ENCODE data around the gene SYPL1.

Gene SYPL1

GRCh38 chr7:106108991-106109390 is 3.1 kb downstream of the SYPL1 start:
- Histone ChIP-seq H3K27ac (ENCODE audit: low read depth, low read length) (no peak overlapping the region), H3K27me3 (ENCODE audit: control insufficient read depth, insufficient read depth, low read length) (peaks cover 3% of the 10 kb centered on the region; the same call in 1 of the 2 replicates), H3K36me3 (ENCODE audit: control insufficient read depth, insufficient read depth, low read length) (no peaks in the 10 kb centered on the region), H3K9ac (ENCODE audit: low read depth, low read length) (no peak overlapping the region), H3K4me3 (ENCODE audit: low read depth, low read length) (peak overlapping the region; percentile 96), H3K9me3 (ENCODE audit: control insufficient read depth, insufficient read depth, low read length) (no peaks in the 10 kb centered on the region), H3K4me1 (ENCODE audit: control insufficient read depth, insufficient read depth, low read length) (peaks cover 34% of the 10 kb centered on the region)

- H3K27ac ChIP-seq (ENCODE audit: low read depth, low read length): no peak overlapping the region
- no peak overlapping the region for H3K9ac ChIP-seq (ENCODE audit: low read depth, low read length)
- no peaks in the 10 kb centered on the region for H3K9me3 ChIP-seq (ENCODE audit: control insufficient read depth, insufficient read depth, low read length)
- H3K27me3 ChIP-seq (ENCODE audit: control insufficient read depth, insufficient read depth, low read length): no peaks in the 10 kb centered on the region
- H3K4me1 ChIP-seq (ENCODE audit: control insufficient read depth, insufficient read depth, low read length): peaks cover 21% of the 10 kb centered on the region
- H3K4me3 ChIP-seq (ENCODE audit: low read depth, low read length): no peak overlapping the region
- H3K36me3 ChIP-seq (ENCODE audit: control insufficient read depth, insufficient read depth, low read length): no peaks in the 10 kb centered on the region
Observed at GRCh38 chr7:106104721-106105260, 7.3 kb downstream of the SYPL1 start.

DNA sequence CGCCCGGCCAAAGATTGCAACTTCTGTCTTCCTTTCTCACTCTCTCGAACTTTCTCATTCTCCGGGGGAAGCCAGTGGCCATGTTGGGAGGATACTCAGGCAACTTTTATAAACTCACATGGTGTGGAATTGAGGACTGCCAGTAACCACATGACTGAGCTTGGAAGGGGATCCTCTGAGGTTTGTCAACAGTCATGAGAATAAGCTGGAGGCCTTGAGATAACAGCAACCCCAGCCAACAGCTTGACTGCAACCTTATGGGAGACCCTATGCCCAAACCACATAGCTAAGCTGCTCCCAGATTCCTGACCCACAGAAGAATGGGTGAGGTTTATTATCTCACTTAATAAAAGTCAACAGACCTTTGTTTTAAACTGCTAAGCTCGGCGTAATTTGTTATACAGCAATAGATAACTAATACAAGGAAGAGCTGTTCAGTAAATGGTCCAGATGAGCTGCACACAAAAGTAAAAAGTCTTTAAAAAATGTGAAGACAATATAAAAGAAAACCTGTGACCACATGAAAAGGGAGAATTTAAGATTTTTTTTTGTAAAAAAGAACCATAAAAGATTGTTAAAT is 9.6 kb downstream of the SYPL1 start:
- peaks cover 11% of the 10 kb centered on the region for H3K36me3 ChIP-seq (ENCODE audit: control insufficient read depth, insufficient read depth, low read length)
- H3K9ac ChIP-seq (ENCODE audit: low read depth, low read length): no peak overlapping the region
- no peak overlapping the region for H3K4me3 ChIP-seq (ENCODE audit: low read depth, low read length)
- H3K27me3 ChIP-seq (ENCODE audit: control insufficient read depth, insufficient read depth, low read length): no peaks in the 10 kb centered on the region
- H3K9me3 ChIP-seq (ENCODE audit: control insufficient read depth, insufficient read depth, low read length): no peaks in the 10 kb centered on the region
- H3K4me1 ChIP-seq (ENCODE audit: control insufficient read depth, insufficient read depth, low read length): peaks cover 7% of the 10 kb centered on the region; the same call in 1 of the 2 replicates
- no peak overlapping the region for H3K27ac ChIP-seq (ENCODE audit: low read depth, low read length)

- H3K9me3 ChIP-seq (ENCODE audit: control insufficient read depth, insufficient read depth, low read length): no peaks in the 10 kb centered on the region
- H3K36me3 ChIP-seq (ENCODE audit: control insufficient read depth, insufficient read depth, low read length): peaks cover 19% of the 10 kb centered on the region
- H3K9ac ChIP-seq (ENCODE audit: low read depth, low read length): no peak overlapping the region
- no peak overlapping the region for H3K4me3 ChIP-seq (ENCODE audit: low read depth, low read length)
- H3K27me3 ChIP-seq (ENCODE audit: control insufficient read depth, insufficient read depth, low read length): no peaks in the 10 kb centered on the region
- no peak overlapping the region for H3K27ac ChIP-seq (ENCODE audit: low read depth, low read length)
- H3K4me1 ChIP-seq (ENCODE audit: control insufficient read depth, insufficient read depth, low read length): peaks cover 7% of the 10 kb centered on the region; the same call in 1 of the 2 replicates
Observed at GRCh38 chr7:106101726-106102125, 10.4 kb downstream of the SYPL1 start.

DNA sequence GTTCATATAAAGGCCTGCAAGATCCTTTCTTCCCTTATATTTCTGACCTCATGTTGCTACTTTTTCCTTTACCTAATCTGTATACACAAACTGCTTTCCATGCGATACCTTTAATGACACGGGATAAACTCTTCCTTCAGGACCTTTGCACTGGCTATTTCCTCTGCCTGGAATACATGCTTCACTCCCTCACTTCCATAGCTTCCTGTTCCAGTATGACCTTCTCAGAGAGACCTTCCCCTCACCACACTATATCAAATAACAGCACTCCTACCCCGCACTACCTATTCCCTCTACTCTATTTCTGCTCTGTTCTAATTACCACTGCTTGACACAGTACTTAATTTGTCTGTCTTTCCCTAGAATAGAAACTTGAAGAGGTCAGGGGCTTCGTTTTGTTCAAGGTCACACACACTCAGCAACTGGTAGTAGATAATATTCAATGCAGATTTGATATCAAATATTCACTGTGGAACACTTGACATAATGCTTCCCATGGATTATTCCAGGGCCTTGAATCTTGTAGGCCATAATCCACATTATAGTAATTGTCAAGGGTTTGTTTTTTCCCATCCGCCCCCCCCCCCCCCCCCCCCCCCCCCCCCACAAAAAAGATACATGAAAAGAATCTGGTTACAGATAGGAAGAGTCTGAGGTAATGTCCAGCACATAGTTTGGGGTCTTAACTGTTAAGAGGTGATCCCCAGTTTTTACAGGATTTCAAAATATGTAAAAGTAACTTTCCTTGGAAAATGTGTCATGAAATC is 11.1 kb downstream of the SYPL1 start:
- no peak overlapping the region for H3K4me3 ChIP-seq (ENCODE audit: low read depth, low read length)
- no peaks in the 10 kb centered on the region for H3K27me3 ChIP-seq (ENCODE audit: control insufficient read depth, insufficient read depth, low read length)
- H3K36me3 ChIP-seq (ENCODE audit: control insufficient read depth, insufficient read depth, low read length): peaks cover 26% of the 10 kb centered on the region
- H3K4me1 ChIP-seq (ENCODE audit: control insufficient read depth, insufficient read depth, low read length): peaks cover 7% of the 10 kb centered on the region; the same call in 1 of the 2 replicates
- no peak overlapping the region for H3K9ac ChIP-seq (ENCODE audit: low read depth, low read length)
- H3K27ac ChIP-seq (ENCODE audit: low read depth, low read length): no peak overlapping the region
- no peaks in the 10 kb centered on the region for H3K9me3 ChIP-seq (ENCODE audit: control insufficient read depth, insufficient read depth, low read length)

- H3K27ac ChIP-seq (ENCODE audit: low read depth, low read length): no peak overlapping the region
- peaks cover 7% of the 10 kb centered on the region; the same call in 1 of the 2 replicates for H3K4me1 ChIP-seq (ENCODE audit: control insufficient read depth, insufficient read depth, low read length)
- peaks cover 36% of the 10 kb centered on the region for H3K36me3 ChIP-seq (ENCODE audit: control insufficient read depth, insufficient read depth, low read length)
- no peaks in the 10 kb centered on the region for H3K9me3 ChIP-seq (ENCODE audit: control insufficient read depth, insufficient read depth, low read length)
- H3K4me3 ChIP-seq (ENCODE audit: low read depth, low read length): no peak overlapping the region
- no peak overlapping the region for H3K9ac ChIP-seq (ENCODE audit: low read depth, low read length)
- H3K27me3 ChIP-seq (ENCODE audit: control insufficient read depth, insufficient read depth, low read length): no peaks in the 10 kb centered on the region
Observed at GRCh38 chr7:106099539-106099938, 12.6 kb downstream of the SYPL1 start.

DNA sequence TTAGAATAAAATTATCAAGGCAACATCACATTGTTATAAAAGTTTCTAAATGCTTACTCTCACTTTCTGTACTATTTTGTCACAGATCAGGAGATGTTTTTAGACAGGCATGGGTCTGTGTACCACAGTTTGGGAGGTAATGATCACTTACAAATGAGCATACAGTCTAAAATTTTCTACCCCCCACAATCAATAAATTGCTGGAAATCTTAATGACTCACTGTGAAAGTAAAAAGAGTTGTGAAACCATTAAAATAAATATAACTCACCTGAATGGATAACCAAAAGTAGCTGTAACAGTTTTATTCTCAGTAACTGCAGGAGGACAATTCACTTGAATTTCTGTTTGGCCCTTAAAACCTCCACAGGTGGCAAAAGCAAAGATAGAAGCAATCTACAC is 13.2 kb downstream of the SYPL1 start:
- Histone ChIP-seq H3K4me3 (ENCODE audit: low read depth, low read length) (no peak overlapping the region), H3K27ac (ENCODE audit: low read depth, low read length) (no peak overlapping the region), H3K9me3 (ENCODE audit: control insufficient read depth, insufficient read depth, low read length) (no peaks in the 10 kb centered on the region), H3K9ac (ENCODE audit: low read depth, low read length) (no peak overlapping the region), H3K4me1 (ENCODE audit: control insufficient read depth, insufficient read depth, low read length) (peaks cover 7% of the 10 kb centered on the region; the same call in 1 of the 2 replicates), H3K36me3 (ENCODE audit: control insufficient read depth, insufficient read depth, low read length) (peaks cover 42% of the 10 kb centered on the region), H3K27me3 (ENCODE audit: control insufficient read depth, insufficient read depth, low read length) (no peaks in the 10 kb centered on the region)

- no peak overlapping the region for H3K27ac ChIP-seq (ENCODE audit: low read depth, low read length)
- H3K4me1 ChIP-seq (ENCODE audit: control insufficient read depth, insufficient read depth, low read length): peaks cover 3% of the 10 kb centered on the region; the same call in 1 of the 2 replicates
- peaks cover 64% of the 10 kb centered on the region for H3K36me3 ChIP-seq (ENCODE audit: control insufficient read depth, insufficient read depth, low read length)
Observed at GRCh38 chr7:106095634-106096033, 16.5 kb downstream of the SYPL1 start.

DNA sequence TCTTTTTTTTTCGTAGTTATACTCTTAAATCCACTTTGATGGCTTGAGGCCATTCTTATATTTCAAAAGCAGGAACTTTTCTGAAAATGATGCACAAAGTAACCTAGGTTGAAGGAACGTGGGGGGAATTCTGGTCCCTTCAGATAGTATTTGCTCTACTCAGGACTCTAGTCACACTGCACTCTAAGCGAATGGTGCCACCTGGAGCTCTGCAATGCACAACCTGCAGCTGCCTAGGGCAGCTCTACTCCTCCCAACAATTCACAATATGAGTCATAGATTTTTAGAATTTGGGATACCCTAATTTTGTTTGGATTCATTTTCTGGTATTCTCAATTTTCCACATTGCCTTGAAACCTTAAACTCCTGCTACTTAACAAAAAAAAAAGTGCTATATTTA is 17.3 kb downstream of the SYPL1 start:
- Histone ChIP-seq H3K9me3 (ENCODE audit: control insufficient read depth, insufficient read depth, low read length) (no peaks in the 10 kb centered on the region), H3K27ac (ENCODE audit: low read depth, low read length) (no peak overlapping the region), H3K36me3 (ENCODE audit: control insufficient read depth, insufficient read depth, low read length) (peaks cover 72% of the 10 kb centered on the region), H3K4me3 (ENCODE audit: low read depth, low read length) (no peak overlapping the region), H3K9ac (ENCODE audit: low read depth, low read length) (no peak overlapping the region), H3K4me1 (ENCODE audit: control insufficient read depth, insufficient read depth, low read length) (peaks cover 2% of the 10 kb centered on the region; the same call in 1 of the 2 replicates), H3K27me3 (ENCODE audit: control insufficient read depth, insufficient read depth, low read length) (no peaks in the 10 kb centered on the region)

More at GRCh38 chr7:106095634-106096033, 16.5 kb downstream of the SYPL1 start:
- Histone ChIP-seq H3K9me3 (ENCODE audit: control insufficient read depth, insufficient read depth, low read length) (no peaks in the 10 kb centered on the region), H3K9ac (ENCODE audit: low read depth, low read length) (no peak overlapping the region), H3K4me3 (ENCODE audit: low read depth, low read length) (no peak overlapping the region), H3K27me3 (ENCODE audit: control insufficient read depth, insufficient read depth, low read length) (no peaks in the 10 kb centered on the region)

DNA sequence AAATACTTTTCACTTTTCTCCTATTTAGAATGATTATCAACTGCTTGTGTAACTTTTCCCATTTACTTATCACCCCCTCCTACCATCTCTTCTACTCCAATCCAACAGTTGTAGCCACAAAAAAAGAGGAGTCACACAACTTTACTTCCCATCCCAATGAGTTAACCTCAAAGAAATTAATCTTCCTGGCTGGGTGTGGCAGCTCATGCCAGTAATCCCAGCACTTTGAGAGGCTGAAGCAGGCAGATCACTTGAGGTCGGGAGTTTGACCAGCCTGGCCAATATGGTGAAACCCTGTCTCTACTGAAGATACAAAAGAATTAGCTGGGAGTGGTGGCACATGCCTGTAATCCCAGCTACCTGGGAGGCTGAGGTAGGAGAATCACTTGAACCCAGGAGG is 19.9 kb downstream of the SYPL1 start:
- Histone ChIP-seq H3K4me3 (ENCODE audit: low read depth, low read length) (no peak overlapping the region), H3K9ac (ENCODE audit: low read depth, low read length) (no peak overlapping the region), H3K27ac (ENCODE audit: low read depth, low read length) (no peak overlapping the region), H3K36me3 (ENCODE audit: control insufficient read depth, insufficient read depth, low read length) (peaks cover 66% of the 10 kb centered on the region), H3K27me3 (ENCODE audit: control insufficient read depth, insufficient read depth, low read length) (no peaks in the 10 kb centered on the region), H3K9me3 (ENCODE audit: control insufficient read depth, insufficient read depth, low read length) (no peaks in the 10 kb centered on the region), H3K4me1 (ENCODE audit: control insufficient read depth, insufficient read depth, low read length) (no peaks in the 10 kb centered on the region)

GRCh38 chr7:106089647-106090046 is 22.5 kb downstream of the SYPL1 start:
- Histone ChIP-seq H3K9ac (ENCODE audit: low read depth, low read length) (no peak overlapping the region), H3K27me3 (ENCODE audit: control insufficient read depth, insufficient read depth, low read length) (no peaks in the 10 kb centered on the region), H3K36me3 (ENCODE audit: control insufficient read depth, insufficient read depth, low read length) (peaks cover 46% of the 10 kb centered on the region), H3K4me3 (ENCODE audit: low read depth, low read length) (no peak overlapping the region), H3K27ac (ENCODE audit: low read depth, low read length) (no peak overlapping the region), H3K4me1 (ENCODE audit: control insufficient read depth, insufficient read depth, low read length) (no peaks in the 10 kb centered on the region), H3K9me3 (ENCODE audit: control insufficient read depth, insufficient read depth, low read length) (no peaks in the 10 kb centered on the region)

Data from HUES48 (cell line).